K562 (cell line): ENCODE measurements around the gene DYRK1B. TPM values are rescaled to one million over a fixed set of nuclear protein-coding genes. Genes with fewer than 3 reads are reported as not detected.

ENCODE experiments used
- ATAC-seq: fragments of 200-7000 bp; cut with Tn5 transposase; 3 replicates; pipeline ENCODE4 v1.9.1; 2020; ENCODE audit warnings: moderate library complexity
- BruUV-seq: library from RNA; stranded (reverse); fragments of 400-500 nt; replicated peaks from 2 replicates; lab custom pipeline; 2021; lab: Mats Ljungman, UMichigan
- CTCF ChIA-PET: fragments of 300-600 bp; formaldehyde crosslinking; extraction: SDS; loops from one replicate; lab custom pipeline; 2021; ENCODE audit warnings: low intra/inter-chr PET ratio; lab: Yijun Ruan, JAX
- POLR2A ChIA-PET: fragments of 300-600, 350-650 bp; sonication (Branson Sonifier 250); formaldehyde crosslinking; extraction: SDS; loops from one replicate; lab custom pipeline; 2021; ENCODE audit warnings: antibody characterized with exemption, inconsistent platforms; lab: Yijun Ruan, JAX
- DNase-seq, 4 experiments: peaks; one replicate each; pipeline versions ENCODE4 v3.0.0 to v3.0.0-alpha.2; 2011 to 2018; ENCODE audit warnings: low spot score in 3 of 4, mixed read lengths in 3 of 4; ENCODE audit errors: extremely low read depth in 1 of 4
- FAIRE-seq: peaks from 2 replicates; lab custom pipeline; 2011; peaks lifted over from hg19 to GRCh38; lab: Jason Lieb, UNC
- H2AFZ ChIP-seq: 2 replicates; pipeline ENCODE4 v1.6.0; 2011; ENCODE audit warnings: low read depth, low read length, control low read depth, inconsistent platforms
- H3K27ac ChIP-seq: fragments of 200-600 bp; 3 replicates; pipeline ENCODE4 v1.8.0; 2011; ENCODE audit warnings: low read depth, mild to moderate bottlenecking, control low read depth, inconsistent platforms, low read length, moderate library complexity, mixed read lengths; ENCODE audit errors: extremely low read depth
- H3K27me3 ChIP-seq, 2 experiments: fragments of 300-600 bp in 1 of 2; 2 replicates in 1 of 2; 3 replicates in 1 of 2; pipeline versions ENCODE4 v1.6.0 to v1.8.0; 2011; ENCODE audit warnings: inconsistent platforms in 2 of 2, low read length in 2 of 2, mild to moderate bottlenecking in 1 of 2, mixed read lengths in 1 of 2, moderate library complexity in 1 of 2; ENCODE audit not compliant: control insufficient read depth in 2 of 2, insufficient read depth in 2 of 2
- H3K36me3 ChIP-seq: fragments of 300-600 bp; 3 replicates; pipeline ENCODE4 v1.8.0; 2011; ENCODE audit warnings: mild to moderate bottlenecking, low read length, inconsistent platforms; ENCODE audit not compliant: control insufficient read depth, insufficient read depth
- H3K4me1 ChIP-seq, 2 experiments: fragments of 200-600 bp in 1 of 2; replicated peaks in 1 of 2; 2 replicates in 1 of 2; 3 replicates in 1 of 2; pipeline versions ENCODE4 v1.5.1 to v1.8.0; 2011; ENCODE audit warnings: inconsistent platforms in 2 of 2, low read length in 2 of 2, mild to moderate bottlenecking in 1 of 2, mixed read lengths in 1 of 2, moderate library complexity in 1 of 2; ENCODE audit not compliant: control insufficient read depth in 2 of 2, insufficient read depth in 2 of 2
- H3K4me2 ChIP-seq: 2 replicates; pipeline ENCODE4 v1.6.1; 2011; ENCODE audit warnings: low read length, control low read depth, inconsistent platforms, mixed read lengths; ENCODE audit not compliant: insufficient read depth
- H3K4me3 ChIP-seq: fragments of 200-600 bp; sonication (generic), shearing (Covaris generic); 2 replicates; pipeline ENCODE4 v1.5.1; 2016; ENCODE audit warnings: control low read depth, inconsistent platforms
- H3K79me2 ChIP-seq: fragments of 200-600 bp; 3 replicates; pipeline ENCODE4 v1.8.0; 2011; ENCODE audit warnings: low read length, inconsistent platforms; ENCODE audit not compliant: control insufficient read depth, insufficient read depth
- H3K9ac ChIP-seq, 2 experiments: 2 replicates each; pipeline versions ENCODE4 v1.6.0 to v1.6.1; 2011; ENCODE audit warnings: low read depth in 2 of 2, low read length in 2 of 2, control low read depth in 1 of 2, inconsistent platforms in 1 of 2, mild to moderate bottlenecking in 1 of 2, mixed read lengths in 1 of 2; ENCODE audit not compliant: insufficient read depth in 1 of 2
- H3K9me1 ChIP-seq: one replicate; pipeline ENCODE4 v1.6.0; 2011; ENCODE audit warnings: inconsistent platforms, mild to moderate bottlenecking, low read length, moderate library complexity; ENCODE audit not compliant: control insufficient read depth, insufficient read depth
- H3K9me3 ChIP-seq: replicated peaks from 2 replicates; pipeline ENCODE4 v1.5.1; 2011; ENCODE audit warnings: low read depth, low read length, inconsistent platforms; ENCODE audit not compliant: control insufficient read depth, insufficient read depth
- H4K20me1 ChIP-seq: replicated peaks from 2 replicates; pipeline ENCODE4 v1.6.1; 2011; ENCODE audit warnings: low read length, inconsistent platforms, mixed read lengths; ENCODE audit not compliant: control insufficient read depth, insufficient read depth
- EZH2 ChIP-seq: IDR thresholded peaks from 2 replicates; pipeline ENCODE4 v1.6.1; 2012; ENCODE audit warnings: low read depth, mild to moderate bottlenecking, inconsistent platforms, low read length, borderline replicate concordance
- HCFC1 ChIP-seq: IDR thresholded peaks from 2 replicates; pipeline ENCODE4 v1.6.1; 2012; ENCODE audit warnings: low read depth, low read length, improper control_type of control experiment
- NR1H2 ChIP-seq: sonication (generic); formaldehyde crosslinking; IDR thresholded peaks from 2 replicates; pipeline ENCODE4 v1.4.0; 2020; ENCODE audit warnings: mild to moderate bottlenecking, missing genetic modification reagents
- PML ChIP-seq: IDR thresholded peaks from 2 replicates; pipeline ENCODE4 v1.6.1; 2012; ENCODE audit warnings: low read length, inconsistent platforms
- PTBP1 ChIP-seq: fragments of 200-400 bp; formaldehyde crosslinking; IDR thresholded peaks from 2 replicates; pipeline ENCODE4 v1.6.1; 2017; ENCODE audit warnings: low read depth, low read length
- SIX5 ChIP-seq, 2 experiments: IDR thresholded peaks; 2 replicates each; pipeline ENCODE4 v1.6.1; 2011; ENCODE audit warnings: low read length in 2 of 2, borderline replicate concordance in 1 of 2, low read depth in 1 of 2, mild to moderate bottlenecking in 1 of 2, moderate library complexity in 1 of 2; ENCODE audit not compliant: insufficient read depth in 1 of 2
- SRSF3 ChIP-seq: fragments of 200-400 bp; formaldehyde crosslinking; IDR thresholded peaks from 2 replicates; pipeline ENCODE4 v1.6.1; 2016; ENCODE audit warnings: mild to moderate bottlenecking, low read length, moderate library complexity; ENCODE audit not compliant: insufficient read depth
- TEAD2 ChIP-seq: fragments of 450-650 bp; IDR thresholded peaks from 2 replicates; pipeline ENCODE4 v1.6.1; 2016; ENCODE audit warnings: missing genetic modification characterization, control low read depth, missing compliant biosample characterization
- UBTF ChIP-seq, 2 experiments: IDR thresholded peaks; 2 replicates each; pipeline ENCODE4 v1.6.1; 2012; ENCODE audit warnings: improper control_type of control experiment in 2 of 2, low read depth in 2 of 2, low read length in 2 of 2, borderline replicate concordance in 1 of 2
- USF2 ChIP-seq: sonication (generic); formaldehyde crosslinking; IDR thresholded peaks from 2 replicates; pipeline ENCODE4 v1.5.0; 2020; ENCODE audit warnings: missing genetic modification reagents
- ZC3H8 ChIP-seq: fragments of 450-650 bp; IDR thresholded peaks from 2 replicates; pipeline ENCODE4 v1.6.1; 2017
- ZNF740 ChIP-seq, 3 experiments: fragments of 200-800 bp in 1 of 3; sonication (Bioruptor generic) in 1 of 3; sonication (generic) in 1 of 3; formaldehyde crosslinking in 1 of 3; IDR thresholded peaks; 2 replicates each; pipeline versions ENCODE4 v1.6.1 to v1.8.0; 2016 to 2022; ENCODE audit warnings: mild to moderate bottlenecking in 2 of 3, missing compliant biosample characterization in 2 of 3, missing genetic modification characterization in 2 of 3, missing genetic modification reagents in 1 of 3
- ZNF764 ChIP-seq: fragments of 250-450 bp; sonication (Bioruptor Pico); IDR thresholded peaks from 2 replicates; pipeline ENCODE4 v1.4.0; 2020; ENCODE audit warnings: low read depth, mild to moderate bottlenecking, moderate library complexity
- ZZZ3 ChIP-seq: fragments of 450-650 bp; IDR thresholded peaks from 2 replicates; pipeline ENCODE4 v1.6.1; 2016; ENCODE audit warnings: antibody characterized with exemption, mild to moderate bottlenecking, moderate library complexity
- WGBS: fragments of 100-300 bp; shearing (Covaris generic); methylation state at CpG from one replicate; pipeline ENCODE4 v1.1.6; 2016; ENCODE audit warnings: low coverage, mixed read lengths; ENCODE audit not compliant: insufficient coverage; ENCODE audit errors: missing lambda C conversion rate; 5-methylcytosine and 5-hydroxymethylcytosine counted together
- in situ Hi-C: fragments of 300-500 bp; cut with MboI; formaldehyde crosslinking; loops from 4 replicates; pipeline ENCODE4 v1.15.0; 2018; ENCODE audit warnings: inconsistent platforms, mixed read lengths
- intact Hi-C: fragments of 100-400 bp; cut with micrococcal nuclease; formaldehyde crosslinking; loops from 2 replicates; pipeline ENCODE4 v1.14.2; 2022
- polyA plus RNA-seq, 8 experiments: library from polyadenylated mRNA; depleted of rRNA in 4 of 8; stranded (reverse) in 5 of 8; unstranded in 3 of 8; fragments of >200 nt; fragmentation: Nextera tagmentation in 2 of 8; fragmentation: Illumina TruSeq in 1 of 8; extraction: Ambion mirVana in 2 of 8; extraction: Trizol in 1 of 8; gene quantifications; 2 replicates each; pipeline versions ENCODE4 v1.2.1 to v1.2.3, GENCODE V29; 2011 to 2014; ENCODE audit warnings: inconsistent platforms in 1 of 8, missing spikeins in 1 of 8
- total RNA-seq, 7 experiments: library from RNA; depleted of rRNA in 6 of 7; stranded (reverse); fragments of >200 nt in 6 of 7; fragmentation: Illumina TruSeq in 2 of 7; extraction: Trizol in 2 of 7; gene quantifications; 2 replicates each; pipeline versions ENCODE4 v1.2.1 to v1.2.3, GENCODE V29; 2011 to 2021; ENCODE audit warnings: low replicate concordance in 1 of 7
- TF ChIP-seq, protein P1 (sequence below): fragments of 450-650 bp; conservative IDR thresholded peaks from 2 replicates; pipeline ENCODE4 v1.6.1; 2016; ENCODE audit warnings: missing genetic modification characterization, low read depth, mild to moderate bottlenecking, missing compliant biosample characterization, moderate library complexity
- TF ChIP-seq, protein P2 (sequence below): sonication (generic); formaldehyde crosslinking; IDR thresholded peaks from 2 replicates; pipeline ENCODE4 v1.8.0; 2022; ENCODE audit warnings: missing genetic modification reagents, mild to moderate bottlenecking, moderate library complexity, borderline replicate concordance

The DYRK1B gene
- total and polyA plus RNA-seq, 9 of the 15 experiments (the other 6 are each of a cell fraction or from before 2014, with no cell fraction given), result 0.91 to 5.2 (median 1.5) TPM; not detected in 2

DNA sequence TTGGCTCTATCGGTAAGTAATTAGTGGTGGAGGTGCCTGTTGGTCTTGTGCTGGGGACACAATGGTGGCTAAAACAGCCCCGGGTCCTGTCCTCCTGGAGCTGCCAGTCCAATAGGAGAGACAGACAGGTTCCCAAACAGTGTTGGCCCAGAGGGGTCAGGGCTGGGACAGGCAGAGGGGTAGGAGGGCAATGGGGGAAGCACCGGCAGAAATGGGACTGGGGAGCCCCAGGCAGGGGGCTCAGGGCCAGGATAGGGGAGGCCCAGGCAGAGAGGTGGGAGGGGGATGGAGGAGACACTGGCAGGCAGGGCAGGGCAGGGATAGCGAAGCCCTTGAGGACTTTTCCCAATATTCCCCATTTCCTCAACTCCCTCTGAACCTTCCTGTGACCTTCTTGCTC, 14.4 kb upstream of the DYRK1B start:
- CTCF ChIA-PET, result no interaction called here
- DNase-seq, result no peak
- no peak overlapping the region for H3K4me2 ChIP-seq
- H4K20me1 ChIP-seq, result peaks cover 22% of the 10 kb centered on the region
- H3K9ac ChIP-seq, result no peak overlapping the region; a peak in 1 of 4 replicates
- H3K9me3 ChIP-seq, result no peaks in the 10 kb centered on the region
- H3K9me1 ChIP-seq, result no peaks in the 10 kb centered on the region
- 76% methylated on average over 3 of the region's 4 CpGs for WGBS
- in situ Hi-C loops, result no loop called here
- H3K36me3 ChIP-seq, result peaks cover 11% of the 10 kb centered on the region; the same call in 1 of the 3 replicates
- BruUV-seq, result no TSS peak
- no peak for FAIRE-seq
- no peak overlapping the region for H3K4me3 ChIP-seq
- TF ChIP-seq ZC3H8 (no peak), ZNF764 (no peak), SRSF3 (no peak), ZNF740 (CRISPR knock-in tag; IDR thresholded peaks at IDR 0.05) (no peak), ZNF740 (tag; IDR thresholded peaks at IDR 0.05) (no peak), TEAD2 (tag) (no peak), PML (no peak), EZH2 (no peak), ZZZ3 (no peak), USF2 (CRISPR knock-in tag) (no peak), SIX5 (IDR thresholded peaks at IDR 0.05; ENCODE audit: borderline replicate concordance in 1 of 2, insufficient read depth in 1 of 2, low read depth in 1 of 2, low read length in 2 of 2) (no peak), NR1H2 (no peak), HCFC1 (no peak), PTBP1 (no peak), UBTF (IDR thresholded peaks at IDR 0.05; ENCODE audit: borderline replicate concordance in 1 of 2, low read depth in 2 of 2, low read length in 2 of 2) (no peak)
- TF ChIP-seq, protein P1, sequence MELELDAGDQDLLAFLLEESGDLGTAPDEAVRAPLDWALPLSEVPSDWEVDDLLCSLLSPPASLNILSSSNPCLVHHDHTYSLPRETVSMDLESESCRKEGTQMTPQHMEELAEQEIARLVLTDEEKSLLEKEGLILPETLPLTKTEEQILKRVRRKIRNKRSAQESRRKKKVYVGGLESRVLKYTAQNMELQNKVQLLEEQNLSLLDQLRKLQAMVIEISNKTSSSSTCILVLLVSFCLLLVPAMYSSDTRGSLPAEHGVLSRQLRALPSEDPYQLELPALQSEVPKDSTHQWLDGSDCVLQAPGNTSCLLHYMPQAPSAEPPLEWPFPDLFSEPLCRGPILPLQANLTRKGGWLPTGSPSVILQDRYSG (tag), result no peak
- TF ChIP-seq, protein P2, sequence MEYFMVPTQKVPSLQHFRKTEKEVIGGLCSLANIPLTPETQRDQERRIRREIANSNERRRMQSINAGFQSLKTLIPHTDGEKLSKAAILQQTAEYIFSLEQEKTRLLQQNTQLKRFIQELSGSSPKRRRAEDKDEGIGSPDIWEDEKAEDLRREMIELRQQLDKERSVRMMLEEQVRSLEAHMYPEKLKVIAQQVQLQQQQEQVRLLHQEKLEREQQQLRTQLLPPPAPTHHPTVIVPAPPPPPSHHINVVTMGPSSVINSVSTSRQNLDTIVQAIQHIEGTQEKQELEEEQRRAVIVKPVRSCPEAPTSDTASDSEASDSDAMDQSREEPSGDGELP (CRISPR knock-in tag), result no peak
- no peaks in the 10 kb centered on the region for H3K27me3 ChIP-seq
- H3K4me1 ChIP-seq, result peaks cover 12 to 23% of the 10 kb centered on the region in 2 experiments; a peak in 4 of 5 replicates
- no peak overlapping the region for H3K27ac ChIP-seq
- POLR2A ChIA-PET, result interaction anchor here (0.7 to 1.0 kb wide), 2 partner anchors 14 to 1414 kb away, joined by 3 read pairs; no protein-coding TSS in a partner anchor
- no peak for ATAC-seq
- H3K79me2 ChIP-seq, result peaks cover 32% of the 10 kb centered on the region
- intact Hi-C loops, result no loop called here
- H2AFZ ChIP-seq, result no peak overlapping the region
